ENCODE results near the gene KRTAP2-3.
"Not testable (repeated sequence)": the region's sequence is repeated elsewhere in the genome, so short reads cannot be mapped to it uniquely, and the experiment has no call there.

- TF ChIP-seq CTCF, POLR2AphosphoS5, POLR2A, EP300 (IDR thresholded peaks at IDR 0.05): not testable (repeated sequence)
Observed at GRCh38 chr17:41059276-41060051, 450 bp downstream of the KRTAP2-3 start.
